Mammary epithelial cell (primary cell): ENCODE results near the gene NCEH1.

Source experiments
- CTCF ChIP-seq, 2 donors: IDR thresholded peaks in 1 of 2; conservative IDR thresholded peaks in 1 of 2; 2 replicates each; pipeline ENCODE4 v1.5.1; 2011 to 2012; ENCODE audit warnings: inconsistent platforms in 2 of 2, low read length in 2 of 2, mild to moderate bottlenecking in 2 of 2, control low read depth in 1 of 2, low read depth in 1 of 2; ENCODE audit not compliant: insufficient read depth in 1 of 2; ENCODE audit errors: extremely low read depth in 1 of 2
- EZH2 ChIP-seq: IDR thresholded peaks from 2 replicates; pipeline ENCODE4 v1.6.1; 2012; ENCODE audit warnings: low read length, inconsistent platforms, borderline replicate concordance

- TF ChIP-seq EZH2 (no peak), CTCF (conservative IDR thresholded peaks at IDR 0.05 in 1 of 2, IDR thresholded peaks at IDR 0.05 in 1 of 2; ENCODE audit: extremely low read depth in 1 of 2, insufficient read depth in 1 of 2, low read depth in 1 of 2, low read length in 2 of 2) (no peak)
These were observed 5.7 kb downstream of the NCEH1 start for GRCh38 chr3:172705170-172705569.
